GM19324 (cell line): ENCODE results near the gene ELL2.
"Not testable (repeated sequence)": the region's sequence is repeated elsewhere in the genome, so short reads cannot be mapped to it uniquely, and the experiment has no call there.

Experiments
- ATAC-seq: cut with Tn5 transposase; IDR thresholded peaks from one replicate; pipeline ENCODE4 v1.9.1; 2021; ENCODE audit warnings: mild to moderate bottlenecking, moderate library complexity; ENCODE audit not compliant: unreplicated experiment, low FRiP score

The ELL2 gene

DNA sequence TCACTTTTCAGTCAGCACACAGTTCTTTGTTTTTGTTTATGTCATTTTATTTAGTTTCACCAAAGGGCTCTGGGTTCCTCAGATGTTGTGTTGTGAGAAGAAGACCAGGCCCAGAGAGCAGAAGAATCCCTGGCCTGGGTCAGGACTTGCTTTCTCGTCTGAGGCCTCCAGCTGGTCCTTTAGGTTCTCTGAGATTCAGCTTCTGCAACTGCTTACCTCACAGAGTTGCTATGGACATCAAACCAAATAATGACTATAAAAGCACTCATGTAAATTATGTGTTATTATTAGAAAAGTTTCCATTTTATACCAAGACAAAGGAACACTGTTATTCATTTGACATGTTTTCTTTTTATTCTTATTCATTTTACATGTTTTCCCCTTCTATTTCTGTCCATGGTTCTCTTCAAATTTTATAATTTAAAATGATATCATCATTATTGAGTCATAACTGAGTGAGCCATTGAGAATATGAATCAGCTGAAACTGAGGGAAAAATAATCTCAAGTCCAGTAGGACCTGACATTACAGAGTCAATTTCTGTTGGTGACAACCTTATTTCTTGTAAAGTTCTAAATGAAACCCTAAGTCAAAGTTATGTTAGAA is 95.1 kb downstream of the ELL2 start:
- no peak for ATAC-seq

DNA sequence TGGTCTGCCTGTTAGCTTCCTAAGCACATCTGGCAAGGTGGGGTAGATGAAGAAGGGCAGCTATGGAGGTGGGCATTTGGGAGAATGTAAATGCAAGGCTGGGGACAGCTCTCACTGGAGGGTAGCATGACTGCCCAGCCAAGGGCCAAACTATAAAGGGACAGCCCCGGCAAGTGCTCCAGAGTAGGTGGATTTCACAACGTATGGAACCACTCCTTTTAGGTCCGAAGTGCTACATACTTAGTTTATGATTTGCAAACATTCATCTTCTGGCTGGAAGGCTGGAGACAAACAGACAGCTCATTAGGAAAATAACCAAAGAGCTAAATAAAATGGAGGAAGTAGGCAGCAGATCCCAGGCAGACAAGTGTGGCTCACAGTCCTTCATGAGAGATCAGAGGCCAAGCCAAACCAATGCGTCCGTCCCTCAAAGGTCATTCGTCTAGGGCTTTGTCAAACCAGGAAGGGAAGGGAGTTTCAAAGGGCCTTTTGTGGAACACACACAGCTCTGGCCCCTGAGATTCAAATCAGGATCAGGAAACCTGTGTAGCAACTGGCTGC is 96.6 kb downstream of the ELL2 start:
- ATAC-seq, result no peak

- ATAC-seq, result no peak
Measured at GRCh38 chr5:95864456-95864855, 97.2 kb downstream of the ELL2 start.

DNA sequence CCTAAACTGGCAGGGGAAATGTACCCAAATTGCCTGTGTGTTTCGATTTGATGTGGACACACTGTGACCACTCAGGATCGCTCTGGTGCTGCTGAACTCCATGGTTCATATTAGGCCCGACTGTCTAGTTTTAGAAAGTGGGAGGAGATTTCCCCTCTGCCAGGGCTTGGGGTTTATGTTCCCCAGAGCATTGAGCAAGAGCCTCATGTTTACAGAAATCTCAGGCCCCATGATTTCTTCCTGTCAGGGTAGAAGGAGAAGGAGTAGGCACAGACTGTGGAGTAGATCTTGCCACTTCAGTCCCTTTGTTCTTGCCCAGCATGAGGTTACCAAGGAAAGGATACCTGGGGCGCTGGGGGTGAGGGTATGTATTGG is 98.3 kb downstream of the ELL2 start:
- no peak for ATAC-seq

GRCh38 chr5:95862671-95863382 is 98.8 kb downstream of the ELL2 start:
- no peak for ATAC-seq

- no peak for ATAC-seq
Measured at GRCh38 chr5:95861864-95862561, 99.6 kb downstream of the ELL2 start.

- ATAC-seq, result no peak
Measured at GRCh38 chr5:95861221-95861863, 100.3 kb downstream of the ELL2 start.

DNA sequence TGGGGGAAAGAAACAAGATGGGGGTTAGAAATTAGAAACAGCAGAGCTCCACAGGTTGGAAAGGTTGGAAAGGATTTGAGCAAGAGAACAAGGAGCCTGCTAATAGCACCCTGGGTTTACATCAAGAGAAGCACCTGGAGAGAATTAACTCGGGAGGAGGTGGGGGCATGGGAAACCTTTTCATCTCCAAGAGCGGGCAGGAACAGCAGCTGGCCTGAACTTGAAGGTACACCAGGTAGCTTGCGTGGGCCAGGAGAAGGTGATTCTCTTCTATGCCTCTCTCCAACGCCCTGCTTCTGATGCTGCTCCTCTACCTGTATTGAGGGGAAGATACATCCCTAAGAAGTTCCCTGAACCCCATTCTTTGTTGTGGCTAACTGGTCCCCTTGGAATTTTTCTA is 102.0 kb downstream of the ELL2 start:
- ATAC-seq, result no peak

- ATAC-seq, result peak; percentile 90
Measured at GRCh38 chr5:95858661-95859595, 102.7 kb downstream of the ELL2 start.

GRCh38 chr5:95858023-95858461 is 103.6 kb downstream of the ELL2 start:
- ATAC-seq, result no peak

GRCh38 chr5:95857185-95857945 is 104.3 kb downstream of the ELL2 start:
- ATAC-seq, result no peak

DNA sequence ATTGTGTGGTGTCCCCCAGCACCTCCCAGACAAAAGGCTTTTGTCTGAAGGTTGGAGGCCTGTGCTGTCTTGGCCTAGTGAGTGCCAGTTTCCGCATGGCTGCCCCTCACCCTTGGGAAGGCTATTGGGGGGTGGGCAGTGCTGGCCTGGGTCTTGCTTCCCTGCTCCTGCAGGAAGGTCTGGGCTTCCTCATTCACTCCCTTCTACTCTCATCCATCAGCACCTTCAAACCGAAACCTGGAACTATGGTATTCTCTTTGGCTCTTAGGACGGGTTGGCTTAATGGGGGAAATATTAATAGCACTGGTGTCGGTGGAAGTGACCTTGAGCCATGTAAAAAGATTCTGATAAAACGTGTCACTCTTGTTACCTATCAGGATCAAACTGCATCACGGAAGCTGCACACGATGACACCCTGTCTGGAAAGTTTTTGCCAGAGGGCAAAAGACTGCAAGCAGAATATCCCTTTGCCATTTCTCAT is 105.1 kb downstream of the ELL2 start:
- ATAC-seq, result no peak

- no peak for ATAC-seq
Measured at GRCh38 chr5:95853490-95853889, 108.2 kb downstream of the ELL2 start.

GRCh38 chr5:95852567-95852966 is 109.1 kb downstream of the ELL2 start:
- no peak for ATAC-seq

- not testable (repeated sequence) for ATAC-seq
Measured at GRCh38 chr5:95851141-95851540, 110.5 kb downstream of the ELL2 start.

DNA sequence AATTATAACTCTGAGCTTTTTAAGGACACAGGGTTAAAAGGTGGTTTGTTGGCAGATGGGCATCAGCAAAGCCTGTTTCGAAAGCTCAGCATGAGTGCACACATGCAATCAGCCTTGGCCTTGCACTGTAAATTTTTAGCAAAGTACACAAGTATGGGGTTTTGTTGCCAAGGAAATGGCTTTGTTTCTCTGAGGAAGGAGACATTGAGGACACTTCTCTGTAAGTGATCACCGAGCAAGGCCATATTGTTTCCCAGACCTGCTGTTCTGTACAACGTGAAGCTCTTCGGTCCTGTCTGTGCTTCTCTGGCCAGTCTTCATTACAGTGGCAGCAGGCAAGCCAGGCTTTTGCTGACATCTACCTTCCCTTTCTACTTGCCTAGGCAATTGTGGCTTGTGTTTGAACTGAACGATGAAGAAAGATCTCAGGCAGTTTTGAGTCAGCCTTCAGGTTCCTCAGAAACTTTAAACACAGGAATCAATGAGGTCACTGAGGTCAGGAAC is 111.2 kb downstream of the ELL2 start:
- ATAC-seq, result no peak

GRCh38 chr5:95848701-95849100 is 113.0 kb downstream of the ELL2 start:
- no peak for ATAC-seq

GRCh38 chr5:95847261-95847592 is 114.4 kb downstream of the ELL2 start:
- no peak for ATAC-seq
